Left colon (tissue), 2 donors: ENCODE results near the gene MPZL3. TPM values are rescaled to one million over a fixed set of nuclear protein-coding genes. Genes with fewer than 3 reads are reported as not detected.

ENCODE experiments used
- ATAC-seq: fragments of 200-7000 bp; cut with Tn5 transposase; one replicate; pipeline ENCODE4 v1.9.1; 2020; ENCODE audit warnings: mild to moderate bottlenecking, moderate library complexity
- DNase-seq, 2 donors: peaks; one replicate each; pipeline ENCODE4 v3.0.0-alpha.2; 2020
- intact Hi-C, 2 donors: fragments of 100-400 bp; cut with DNase I in 1 of 2; cut with micrococcal nuclease in 1 of 2; formaldehyde crosslinking; loops; one replicate each; pipeline versions ENCODE4 v1.11.2 to v1.14.0; 2022; cut with DNase I, micrococcal nuclease
- total RNA-seq, 2 donors: library from RNA; stranded (reverse); fragmentation: NEBNext Ultra II Directional; extraction: Animal tissue kit (Norgen Biotek cat#: 25700); gene quantifications; one replicate each; pipeline ENCODE4 v1.2.1, GENCODE V29; 2021
- donor health status: DM: no; HTN: no; CAD: no.
- donor health status: DM: yes; HTN: yes; CAD: no.

Gene MPZL3
- total RNA-seq, 2 donors from 2014 or later: 6.3 to 12.8 TPM

DNA sequence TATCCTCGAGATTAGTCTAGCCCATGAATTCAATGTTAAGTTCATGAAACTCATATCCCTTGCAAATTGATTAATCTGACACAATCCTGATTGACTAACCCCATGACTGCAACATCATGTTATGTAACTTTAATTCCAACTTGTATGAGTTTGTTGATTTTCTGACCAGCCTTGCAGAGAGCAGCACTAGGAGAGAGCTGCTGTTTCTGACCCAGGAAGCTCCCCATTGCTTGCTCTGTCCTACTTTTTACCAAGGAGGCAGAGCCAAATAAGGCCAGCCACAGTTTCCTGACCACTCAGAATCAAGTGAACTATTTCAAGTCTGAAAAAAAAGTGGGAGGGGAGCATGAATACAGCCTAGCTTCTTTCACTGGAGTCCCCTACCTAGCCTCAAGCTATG, 13.2 kb downstream of the MPZL3 start:
- ATAC-seq: no peak
- intact Hi-C loops: loop anchor here in 1 of 2 donors (2.0 kb wide), 1 partner anchor 24 kb away; no protein-coding TSS in a partner anchor
- no peak for DNase-seq

DNA sequence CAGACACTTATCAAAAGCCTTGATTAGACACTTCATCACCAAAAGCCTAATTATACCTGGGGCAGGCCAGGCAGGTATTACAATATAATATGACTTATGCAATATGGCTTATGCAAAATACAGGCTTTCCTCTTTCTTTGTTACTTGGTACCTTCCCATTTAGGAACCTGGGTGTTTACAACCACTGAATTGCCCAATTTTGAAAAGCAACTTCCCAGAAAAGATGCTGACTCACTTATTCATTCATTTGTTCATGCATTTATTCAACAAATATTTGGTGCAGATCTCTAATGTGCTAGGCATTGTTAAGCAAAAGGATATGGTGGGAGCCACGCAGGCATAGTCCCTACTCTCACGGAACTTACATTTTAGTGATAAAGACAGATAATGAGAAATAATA, 13.7 kb downstream of the MPZL3 start:
- intact Hi-C loops: loop anchor here in 1 of 2 donors (2.0 kb wide), 1 partner anchor 24 kb away; no protein-coding TSS in a partner anchor
- no peak for DNase-seq
- no peak for ATAC-seq

DNA sequence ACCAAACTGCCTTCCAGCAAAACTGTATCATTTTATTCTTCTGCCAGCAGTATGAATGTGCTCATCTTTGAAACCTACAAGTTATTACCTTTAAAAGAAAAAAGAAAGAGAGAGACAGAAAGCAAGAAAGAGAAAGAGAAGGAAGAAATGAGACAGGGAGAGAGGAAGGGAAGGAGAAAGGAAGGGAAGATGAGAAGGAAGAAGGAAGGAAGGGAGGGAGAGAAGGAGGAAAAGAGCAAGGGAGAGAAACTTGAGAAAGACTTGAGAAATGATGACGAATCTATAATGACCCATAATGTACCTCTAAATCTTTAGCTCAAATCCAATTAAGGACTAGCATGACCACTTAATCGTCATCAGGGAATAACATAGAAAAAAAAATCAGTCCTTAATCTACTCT, 16.0 kb downstream of the MPZL3 start:
- intact Hi-C loops: no loop called here
- no peak for ATAC-seq
- no peak for DNase-seq

DNA sequence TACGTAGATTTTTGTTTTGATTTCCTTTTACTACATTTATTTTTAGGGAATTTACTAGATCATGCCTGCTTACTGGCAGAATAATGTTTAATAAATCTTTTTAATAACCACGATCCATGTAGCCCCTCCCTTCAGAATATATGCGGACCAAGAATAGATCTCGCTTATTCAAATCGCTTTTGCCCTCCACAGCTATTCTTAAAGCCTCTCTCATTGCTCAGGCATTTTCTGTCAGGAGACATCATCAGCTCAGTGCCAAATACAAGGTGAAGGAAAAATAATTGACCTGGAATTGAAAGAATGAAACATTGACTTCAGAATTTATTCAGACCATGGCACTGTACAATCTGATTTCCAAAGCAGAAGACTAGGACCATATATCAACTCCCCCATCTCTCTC, 17.3 kb downstream of the MPZL3 start:
- DNase-seq (no peak), ATAC-seq (no peak)
- intact Hi-C loops: no loop called here

DNA sequence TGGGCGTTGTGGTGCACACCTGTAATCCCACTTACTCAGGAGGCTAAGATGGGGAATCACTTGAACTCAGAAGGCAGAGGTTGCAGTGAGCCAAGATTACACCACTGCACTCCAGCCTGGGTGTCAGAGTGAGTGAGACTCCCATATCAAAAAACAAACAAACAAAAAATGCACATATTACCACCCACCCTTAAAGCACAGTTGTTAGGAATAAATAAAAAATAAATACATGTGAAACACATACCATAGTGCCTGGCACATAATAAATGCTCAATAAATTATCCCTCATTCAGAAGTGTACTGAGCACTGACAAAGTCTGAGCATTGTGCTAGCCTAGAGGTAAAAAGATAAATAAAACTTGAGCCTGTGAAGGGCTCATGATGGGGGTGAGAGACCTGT, 18.3 kb downstream of the MPZL3 start:
- intact Hi-C loops: no loop called here
- DNase-seq (no peak), ATAC-seq (no peak)

DNA sequence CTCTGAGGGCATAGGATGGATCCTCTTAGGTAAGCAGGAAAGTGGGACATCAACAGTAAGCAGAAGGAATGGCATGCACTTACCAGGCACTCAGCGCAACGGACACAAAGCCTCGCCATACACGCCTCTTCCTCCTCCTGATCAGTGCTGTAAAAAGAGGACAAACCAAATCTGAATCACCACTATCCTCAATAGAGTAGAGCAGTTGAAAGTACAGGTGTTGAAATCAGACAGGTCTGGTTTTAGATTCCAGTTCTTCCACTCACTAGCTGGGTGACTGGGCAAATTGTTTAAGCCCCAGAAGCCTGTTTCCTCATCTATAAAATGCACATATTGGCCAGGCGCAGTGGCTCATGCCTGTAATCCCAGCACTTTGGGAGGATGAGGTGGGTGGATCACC, 18.8 kb downstream of the MPZL3 start:
- intact Hi-C loops: no loop called here
- DNase-seq (no peak), ATAC-seq (peak; percentile 23)

DNA sequence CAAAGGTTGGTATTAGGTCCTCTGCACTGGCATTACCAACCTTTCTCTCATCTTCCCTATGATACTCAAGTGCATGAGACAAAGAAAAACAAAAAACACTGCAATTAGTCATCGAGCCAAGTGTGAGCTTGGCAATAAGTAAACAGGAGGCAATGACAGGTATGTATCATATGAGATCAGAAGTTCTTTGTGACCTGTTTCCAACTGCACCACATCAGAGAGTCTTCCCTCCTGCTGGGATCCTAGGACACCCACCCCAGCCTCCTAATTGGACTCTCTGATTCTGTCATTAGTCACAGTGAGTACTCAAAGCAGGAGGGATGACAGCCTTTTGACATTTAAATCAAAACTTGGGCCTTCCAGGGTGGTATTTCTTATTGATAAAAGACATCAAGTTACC, 19.5 kb downstream of the MPZL3 start:
- intact Hi-C loops: no loop called here
- DNase-seq (no peak), ATAC-seq (no peak)

DNA sequence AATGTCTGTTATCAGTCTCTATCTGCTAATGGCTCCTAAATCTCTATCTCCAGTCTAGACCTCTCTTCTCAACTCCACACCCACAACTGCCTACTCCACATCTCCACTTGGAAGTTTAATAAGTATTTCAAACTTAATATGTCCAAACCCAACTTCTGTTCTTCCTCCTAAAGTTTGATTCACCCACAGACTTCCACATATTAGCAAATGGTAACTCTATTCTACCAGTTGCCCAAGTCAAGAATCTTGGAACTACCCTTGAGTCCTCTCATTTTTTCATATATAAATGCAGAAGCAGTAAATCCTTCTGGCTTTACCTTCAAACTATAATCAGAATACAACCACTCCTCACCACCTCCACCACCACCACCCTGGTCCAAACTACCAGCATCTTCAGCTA, 20.7 kb downstream of the MPZL3 start:
- intact Hi-C loops: no loop called here
- DNase-seq (no peak), ATAC-seq (no peak)

DNA sequence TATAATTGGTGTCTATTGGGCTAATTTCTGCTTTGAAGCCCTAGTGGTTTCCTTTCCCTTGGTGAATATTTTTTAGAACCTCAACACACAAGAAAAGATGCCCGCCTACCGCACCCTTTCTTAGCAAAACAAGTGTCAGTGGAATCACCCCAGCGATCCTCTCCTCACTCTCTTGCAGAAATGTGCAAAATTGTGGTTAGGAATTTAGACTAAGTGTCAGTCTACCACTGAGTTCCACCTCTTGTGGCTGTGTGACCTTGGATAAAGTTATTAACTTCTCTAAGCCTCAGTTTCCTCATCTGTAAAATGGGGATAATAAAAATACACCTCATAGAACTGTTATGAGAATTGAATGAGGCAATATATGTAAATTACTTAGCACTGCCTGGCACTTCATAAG, 22.1 kb downstream of the MPZL3 start:
- intact Hi-C loops: no loop called here
- DNase-seq (no peak), ATAC-seq (no peak)

DNA sequence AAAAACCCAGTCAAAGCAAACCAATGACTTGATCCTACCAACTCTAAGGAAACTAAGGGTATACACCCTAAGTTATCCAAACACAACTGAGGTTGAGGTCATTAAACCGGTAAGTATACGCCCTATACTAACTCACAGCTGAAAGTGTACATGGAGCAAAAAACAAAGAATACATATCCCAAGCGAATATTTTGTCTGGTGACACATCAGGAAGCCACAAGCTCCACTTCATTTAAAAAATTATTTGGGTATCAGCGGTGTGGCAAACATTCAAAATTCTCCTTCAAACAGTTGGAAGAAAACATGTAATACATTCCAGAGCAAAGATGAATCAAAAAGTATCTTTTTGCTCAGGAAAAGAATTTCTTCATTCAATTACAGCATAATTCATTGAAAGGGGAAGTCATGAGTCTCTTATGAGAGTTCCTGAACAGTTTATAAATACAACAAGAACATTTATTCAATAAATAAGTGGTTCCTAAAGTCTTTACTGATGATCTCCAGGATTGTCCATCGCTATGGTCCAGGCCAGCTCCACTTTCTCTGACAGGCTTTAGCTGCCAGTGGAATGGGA, 22.8 kb downstream of the MPZL3 start:
- intact Hi-C loops: no loop called here
- ATAC-seq (no peak), DNase-seq (no peak)

DNA sequence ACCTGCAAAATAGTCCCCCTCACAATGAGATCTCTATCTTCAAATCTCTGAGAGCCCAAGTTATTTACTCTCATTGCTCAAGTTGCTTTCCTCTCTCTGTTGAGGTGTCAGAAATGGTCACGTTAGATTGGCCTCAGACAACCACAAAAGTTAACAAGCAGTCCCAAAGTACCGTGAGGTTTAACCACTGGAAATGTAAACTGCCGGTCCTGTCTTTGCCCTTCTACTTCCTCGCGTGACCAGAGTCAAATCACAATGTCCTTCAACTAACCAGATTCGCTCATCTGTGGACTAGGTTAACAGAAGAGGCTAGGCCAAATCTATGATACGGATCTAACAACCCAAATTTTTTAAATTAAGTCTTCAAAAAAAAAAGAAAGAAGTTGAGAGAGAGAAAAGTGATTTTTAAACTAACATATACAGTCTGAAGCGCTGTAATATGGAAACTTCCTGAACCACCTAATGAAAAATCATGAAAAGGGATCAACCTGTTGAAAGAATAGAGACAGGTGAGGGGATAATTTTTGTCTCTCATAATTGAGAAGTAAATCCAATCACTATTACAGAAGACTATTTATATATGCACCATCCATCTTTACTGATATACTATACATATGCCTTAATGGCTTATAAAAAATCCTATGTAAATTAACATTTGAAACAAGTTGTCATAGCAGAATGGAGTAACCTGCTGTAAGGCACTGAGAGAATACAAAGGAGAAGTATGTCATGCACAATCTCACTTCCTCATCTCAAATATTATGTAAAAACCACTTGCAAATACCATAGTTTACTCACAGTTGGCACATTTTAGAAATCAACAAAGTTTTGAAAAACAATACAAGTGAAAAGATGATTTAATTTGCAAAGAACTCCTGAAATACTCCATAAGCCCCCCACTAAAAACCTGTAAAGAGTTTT, 24.0 kb downstream of the MPZL3 start:
- ATAC-seq (no peak), DNase-seq (no peak)
- intact Hi-C loops: no loop called here

DNA sequence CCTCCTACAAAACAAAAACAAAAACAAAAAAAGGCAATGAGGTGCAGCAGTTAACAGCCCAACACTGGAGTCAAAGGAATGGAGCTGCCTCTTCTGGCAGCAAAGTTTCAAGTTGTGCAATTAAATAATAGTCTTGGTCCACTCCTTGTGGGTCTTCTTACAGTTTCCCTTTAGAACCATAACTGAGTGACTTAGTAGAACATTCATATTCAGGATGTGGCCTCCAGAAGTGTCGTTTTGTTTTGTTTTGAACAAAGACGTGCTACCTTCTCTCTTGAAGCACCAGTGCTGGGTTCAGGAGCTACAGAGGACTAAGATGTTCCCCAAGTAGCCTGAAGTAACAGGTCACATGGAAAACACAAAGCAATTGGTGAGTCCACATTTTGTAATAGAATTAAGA, 25.4 kb downstream of the MPZL3 start:
- ATAC-seq (no peak), DNase-seq (no peak)
- intact Hi-C loops: no loop called here

DNA sequence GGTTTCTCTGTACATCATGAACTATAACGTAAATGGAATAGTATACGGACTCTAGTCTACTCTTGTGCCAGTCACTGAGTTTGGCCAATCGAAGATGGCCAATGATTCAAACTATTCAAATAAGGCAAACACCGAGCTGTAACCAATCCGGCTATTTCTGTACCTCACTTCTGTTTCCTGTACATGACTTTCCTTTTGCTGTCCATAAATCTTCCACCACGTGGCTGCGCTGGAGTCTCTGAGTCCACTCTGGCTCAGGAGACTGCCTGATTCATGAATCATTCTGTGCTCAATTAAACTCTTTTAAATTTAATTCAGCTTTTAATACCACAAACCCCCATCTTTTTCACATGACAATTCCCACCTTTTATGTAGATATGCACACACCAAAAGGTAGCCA, 25.9 kb downstream of the MPZL3 start:
- intact Hi-C loops: no loop called here
- ATAC-seq: no peak
- no peak for DNase-seq

DNA sequence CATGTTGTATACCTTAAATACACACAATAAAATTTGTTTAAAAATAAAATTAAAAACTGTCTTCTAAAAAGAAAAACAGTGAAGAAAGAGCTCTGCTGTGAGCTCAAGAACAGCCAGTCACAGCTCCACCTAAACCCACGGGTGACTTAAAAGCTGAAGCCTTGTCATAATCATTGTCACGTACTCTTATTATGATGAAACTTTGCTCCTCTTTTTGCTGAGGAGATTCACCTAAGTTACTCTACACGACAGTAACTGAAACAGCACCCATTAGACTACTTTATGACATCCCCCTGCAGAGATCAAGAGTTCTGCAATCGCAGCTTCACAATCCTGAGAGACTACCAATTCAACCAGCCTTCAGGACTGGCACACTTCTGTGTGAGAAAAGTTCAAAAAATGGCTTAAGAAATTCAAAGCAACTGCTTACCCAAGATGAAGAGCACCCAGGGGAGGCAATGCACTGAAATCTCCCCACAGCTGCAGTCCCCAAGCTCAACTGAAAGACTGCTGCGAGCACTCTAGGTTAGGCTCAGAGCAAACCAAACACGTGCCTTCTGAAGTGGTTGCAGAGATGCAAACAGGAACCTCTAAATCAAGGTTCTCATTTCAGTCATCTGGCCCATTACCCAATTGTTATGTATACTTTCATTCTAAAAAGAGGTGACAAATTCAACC, 27.5 kb downstream of the MPZL3 start, which contains the start of gene JAML:
JAML (minus strand) TSS at position 501 of the 678 bp plus-strand sequence. CDS start 10,145 bp downstream, outside the sequence.
- intact Hi-C loops: no loop called here
- DNase-seq (peak in 1 of 2 donors; percentile 41), ATAC-seq (no peak)

DNA sequence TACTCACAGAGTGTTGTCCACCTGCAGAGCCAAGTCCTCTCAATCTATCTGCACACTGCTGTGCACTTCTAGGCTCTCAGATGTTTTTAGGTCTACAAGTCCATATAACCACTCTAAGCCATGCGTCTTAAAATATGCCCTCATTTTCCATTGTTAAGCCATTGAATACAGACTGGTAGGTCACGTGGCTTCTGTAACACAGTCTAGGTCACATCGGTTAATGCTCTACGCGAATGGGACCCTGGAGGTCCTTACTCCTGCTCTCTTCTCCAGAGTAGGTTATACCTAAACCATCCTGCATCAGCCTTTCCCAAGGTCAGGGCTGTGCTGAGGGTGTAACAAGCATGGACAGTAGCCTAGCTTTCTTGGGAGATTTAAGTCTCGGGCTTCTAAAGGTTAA, 28.2 kb downstream of the MPZL3 start:
- DNase-seq (no peak), ATAC-seq (peak; percentile 19)
- intact Hi-C loops: no loop called here

DNA sequence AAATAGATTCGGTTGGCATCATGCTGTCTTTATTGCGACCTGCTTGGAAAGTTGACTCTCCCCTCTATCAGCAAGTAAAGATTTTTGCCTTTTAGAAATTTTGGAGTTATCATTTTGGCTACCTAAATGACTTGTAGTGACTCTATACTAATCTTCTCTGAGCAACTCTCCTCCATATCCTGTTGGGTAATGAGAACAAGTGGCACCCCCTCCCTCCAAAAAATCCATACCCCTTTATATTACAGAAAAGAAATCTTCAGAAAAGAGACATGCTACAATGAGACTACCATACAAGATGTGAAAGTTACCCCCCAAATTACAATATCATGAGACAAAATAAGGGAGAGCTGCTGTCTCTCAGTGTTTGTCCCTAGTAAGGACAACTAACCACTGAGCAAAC, 28.6 kb downstream of the MPZL3 start:
- intact Hi-C loops: no loop called here
- no peak for DNase-seq
- no peak for ATAC-seq

DNA sequence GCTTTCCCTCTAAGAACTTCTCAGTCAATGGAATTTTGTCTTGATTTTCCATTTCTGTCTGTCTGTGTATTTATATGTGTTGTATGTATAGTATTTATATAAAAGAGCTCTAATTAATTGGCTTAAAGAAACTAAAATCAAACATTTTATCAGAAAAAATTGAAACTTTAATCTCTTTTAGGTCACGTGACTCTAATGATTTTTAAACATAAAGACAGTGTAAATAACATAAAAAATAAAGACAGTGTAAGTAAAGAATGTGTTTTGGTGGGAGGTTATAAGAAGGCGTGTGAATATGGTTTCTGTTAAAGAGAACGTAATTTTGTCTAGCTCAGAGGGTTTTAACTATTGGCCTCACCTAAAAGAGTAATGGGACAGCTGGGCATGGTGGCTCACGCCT, 29.7 kb downstream of the MPZL3 start:
- ATAC-seq: no peak
- intact Hi-C loops: no loop called here
- no peak for DNase-seq

DNA sequence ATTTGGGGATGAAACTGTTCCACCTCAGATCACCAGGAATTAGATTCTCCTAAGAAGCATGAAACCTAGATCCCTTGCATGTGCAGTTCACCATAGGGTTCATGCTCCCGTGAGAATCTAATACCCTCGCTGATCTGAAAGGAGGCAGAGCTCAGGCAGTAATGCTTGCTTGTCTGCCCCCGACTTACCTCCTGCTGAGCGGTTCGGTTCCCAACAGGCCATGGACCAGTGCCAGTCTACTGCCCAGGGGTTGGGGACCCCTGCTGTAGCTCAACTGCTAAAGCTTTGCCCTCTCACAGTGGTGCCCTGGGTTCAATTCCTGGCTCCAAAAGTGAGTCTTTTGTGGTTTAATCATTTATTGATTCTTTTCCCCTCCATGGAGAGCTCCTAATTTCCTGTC, 30.7 kb downstream of the MPZL3 start:
- intact Hi-C loops: no loop called here
- DNase-seq: no peak
- ATAC-seq: no peak

DNA sequence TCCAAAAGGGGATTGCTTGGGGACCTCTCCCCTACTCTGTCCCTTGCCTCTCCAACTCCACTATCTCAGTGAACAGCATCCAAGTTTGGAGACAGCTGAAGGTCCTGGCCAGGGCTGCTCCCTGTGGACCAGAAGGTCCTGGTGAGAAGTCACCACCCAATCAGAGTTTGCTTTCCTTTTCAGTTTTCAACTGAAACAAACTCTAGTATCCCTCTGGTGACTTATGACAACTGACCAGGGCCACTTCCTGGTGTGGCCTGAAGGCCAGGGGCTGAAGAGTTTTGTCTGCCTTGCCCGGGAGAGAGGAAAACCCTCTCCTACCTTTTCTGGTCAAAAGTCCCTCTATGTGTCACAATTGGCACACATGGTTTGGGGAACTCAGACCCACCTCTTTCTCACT, 32.4 kb downstream of the MPZL3 start:
- ATAC-seq (no peak), DNase-seq (no peak)
- intact Hi-C loops: no loop called here

DNA sequence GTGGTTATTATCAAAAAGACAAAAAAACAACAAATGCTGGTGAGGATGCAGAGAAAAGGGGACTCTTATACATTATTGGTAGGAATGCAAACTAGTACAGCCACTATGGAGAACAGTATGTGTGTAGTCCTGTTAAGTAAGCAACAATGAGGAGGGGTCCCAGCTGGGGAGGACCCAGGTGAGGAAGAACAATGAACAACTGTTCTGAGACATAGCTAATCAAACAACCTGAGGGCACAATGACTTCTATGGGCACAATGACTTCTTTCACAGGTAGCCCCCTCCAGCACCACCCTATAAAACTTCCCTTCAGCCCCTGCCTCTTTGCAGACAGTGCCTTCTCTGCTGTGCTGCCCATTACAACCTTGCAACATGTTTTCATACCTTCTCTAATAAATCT, 32.9 kb downstream of the MPZL3 start:
- intact Hi-C loops: no loop called here
- no peak for ATAC-seq

More for the DNA sequence above, 32.9 kb downstream of the MPZL3 start:
- DNase-seq: no peak
